Colonic mucosa (tissue), 4 donors: ENCODE data around the gene EIF2S2. TPM values are rescaled to one million over a fixed set of nuclear protein-coding genes. Genes with fewer than 3 reads are reported as not detected.

Experiments
- DNase-seq: peaks from one replicate; pipeline ENCODE4 v3.0.0-alpha.2; 2020
- H3K27ac ChIP-seq: fragments of 200-600 bp; one replicate; pipeline ENCODE4 v1.8.0; 2021
- H3K27me3 ChIP-seq: fragments of 200-600 bp; one replicate; pipeline ENCODE4 v1.8.0; 2021
- H3K36me3 ChIP-seq: fragments of 200-600 bp; one replicate; pipeline ENCODE4 v1.8.0; 2021
- H3K4me1 ChIP-seq: fragments of 200-600 bp; one replicate; pipeline ENCODE4 v1.8.0; 2021; ENCODE audit warnings: mild to moderate bottlenecking
- H3K4me3 ChIP-seq: fragments of 200-600 bp; one replicate; pipeline ENCODE4 v1.8.0; 2021
- H3K9ac ChIP-seq, 2 donors: one replicate each; pipeline ENCODE4 v1.7.0; 2013; ENCODE audit warnings: control low read depth in 2 of 2, low read depth in 2 of 2, low read length in 2 of 2
- H3K9me3 ChIP-seq: fragments of 200-600 bp; one replicate; pipeline ENCODE4 v1.8.0; 2021
- CTCF ChIP-seq: fragments of 200-600 bp; IDR thresholded peaks from one replicate; pipeline ENCODE4 v1.8.0; 2022; ENCODE audit warnings: antibody characterized with exemption, mild to moderate bottlenecking
- intact Hi-C: fragments of 100-400 bp; cut with DNase I; formaldehyde crosslinking; loops from one replicate; pipeline ENCODE4 v1.14.1; 2022
- total RNA-seq, 2 donors: library from RNA; stranded (reverse); fragmentation: NEBNext Ultra II Directional in 1 of 2; extraction: Animal tissue kit (Norgen Biotek cat#: 25700) in 1 of 2; gene quantifications; one replicate each; pipeline ENCODE4 v1.2.1, GENCODE V29; 2021
- donor health status: healthy.
- donor health status: DM: no; HTN: no; CAD: no.
- donor health status: DM: no; HTN: no; CAD: no.

The EIF2S2 gene
- total RNA-seq, 2 donors from 2014 or later: 53.1 to 71.6 TPM

- no peak for DNase-seq
- no peak overlapping the region for H3K9ac ChIP-seq
- H3K36me3 ChIP-seq: no peaks in the 10 kb centered on the region
- H3K27ac ChIP-seq: no peak overlapping the region
- no peaks in the 10 kb centered on the region for H3K4me1 ChIP-seq
- H3K9me3 ChIP-seq: no peaks in the 10 kb centered on the region
- no peak for TF ChIP-seq CTCF
- no peak overlapping the region for H3K4me3 ChIP-seq
- intact Hi-C loops: loop anchor here (10.0 kb wide), 1 partner anchor 48 kb away; no protein-coding TSS in a partner anchor
- no peaks in the 10 kb centered on the region for H3K27me3 ChIP-seq
Measured at GRCh38 chr20:34122274-34122980, 10.4 kb upstream of the EIF2S2 start.

DNA sequence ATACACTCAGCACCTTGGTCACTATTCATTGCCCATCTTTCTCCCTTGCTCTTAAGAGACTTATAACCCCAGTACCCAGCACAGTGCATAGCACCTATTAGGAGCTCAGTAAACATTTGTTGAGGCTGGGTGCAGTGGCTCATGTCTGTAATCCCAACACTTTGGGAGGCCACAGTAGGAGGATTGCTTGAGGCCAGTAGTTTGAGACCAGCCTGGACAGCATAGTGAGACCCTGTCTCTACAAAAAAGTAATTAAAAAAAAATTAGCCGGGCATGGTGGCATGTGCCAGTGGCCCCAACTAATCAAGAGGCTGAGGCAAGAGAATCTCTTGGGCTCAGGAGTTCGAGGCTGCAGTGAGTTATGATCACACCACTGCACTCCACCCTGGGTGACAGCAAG is 8.2 kb upstream of the EIF2S2 start:
- Histone ChIP-seq H3K9me3 (no peaks in the 10 kb centered on the region), H3K27me3 (no peaks in the 10 kb centered on the region), H3K4me1 (no peaks in the 10 kb centered on the region), H3K36me3 (no peaks in the 10 kb centered on the region), H3K27ac (no peak overlapping the region), H3K9ac (no peak overlapping the region), H3K4me3 (no peak overlapping the region)
- DNase-seq: no peak
- no peak for TF ChIP-seq CTCF
- intact Hi-C loops: loop anchor here (10.0 kb wide), 1 partner anchor 45 kb away; no protein-coding TSS in a partner anchor

DNA sequence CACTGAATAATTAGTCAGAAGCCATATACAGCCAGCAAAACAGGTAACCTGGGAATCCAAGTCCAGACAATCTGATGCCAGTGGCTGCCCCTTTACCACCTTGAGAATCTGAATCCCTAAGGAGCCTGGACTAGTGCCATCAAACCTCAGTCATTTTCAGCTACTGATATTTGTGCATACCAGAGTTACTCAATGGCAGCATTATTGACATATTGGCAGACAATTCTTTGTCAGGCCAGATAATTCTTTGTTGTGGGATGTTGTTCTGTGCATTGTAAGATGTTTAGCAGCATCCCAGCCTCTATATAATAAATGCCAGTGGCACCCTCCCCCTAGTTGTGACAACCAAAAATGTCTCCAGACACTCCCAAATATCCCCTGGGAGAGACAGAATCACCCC is 3.2 kb upstream of the EIF2S2 start:
- Histone ChIP-seq H3K4me1 (no peaks in the 10 kb centered on the region), H3K9ac (no peak overlapping the region), H3K27ac (no peak overlapping the region), H3K9me3 (no peaks in the 10 kb centered on the region), H3K27me3 (no peaks in the 10 kb centered on the region), H3K4me3 (no peak overlapping the region), H3K36me3 (no peaks in the 10 kb centered on the region)
- no peak for TF ChIP-seq CTCF
- intact Hi-C loops: no loop called here
- no peak for DNase-seq

GRCh38 chr20:34114809-34115208 is 2.8 kb upstream of the EIF2S2 start:
- H3K27me3 ChIP-seq: no peaks in the 10 kb centered on the region
- DNase-seq: no peak
- no peak for TF ChIP-seq CTCF
- no peak overlapping the region for H3K9ac ChIP-seq
- H3K27ac ChIP-seq: no peak overlapping the region
- no peak overlapping the region for H3K4me3 ChIP-seq
- no peaks in the 10 kb centered on the region for H3K4me1 ChIP-seq
- H3K36me3 ChIP-seq: no peaks in the 10 kb centered on the region
- no peaks in the 10 kb centered on the region for H3K9me3 ChIP-seq
- intact Hi-C loops: no loop called here

- no peaks in the 10 kb centered on the region for H3K36me3 ChIP-seq
- peak overlapping the region; percentile 89 for H3K4me3 ChIP-seq
- no peaks in the 10 kb centered on the region for H3K9me3 ChIP-seq
- H3K4me1 ChIP-seq: no peaks in the 10 kb centered on the region
- H3K9ac ChIP-seq: peak overlapping the region; percentile 76 to 99
- H3K27me3 ChIP-seq: no peaks in the 10 kb centered on the region
- H3K27ac ChIP-seq: peak overlapping the region; percentile 98
- no peak for TF ChIP-seq CTCF
- peak; percentile 51 for DNase-seq
- intact Hi-C loops: no loop called here
Measured at GRCh38 chr20:34112600-34113101, 608 bp upstream of the EIF2S2 start.
